ENCODE measurements around the gene SUMO3.

DNA sequence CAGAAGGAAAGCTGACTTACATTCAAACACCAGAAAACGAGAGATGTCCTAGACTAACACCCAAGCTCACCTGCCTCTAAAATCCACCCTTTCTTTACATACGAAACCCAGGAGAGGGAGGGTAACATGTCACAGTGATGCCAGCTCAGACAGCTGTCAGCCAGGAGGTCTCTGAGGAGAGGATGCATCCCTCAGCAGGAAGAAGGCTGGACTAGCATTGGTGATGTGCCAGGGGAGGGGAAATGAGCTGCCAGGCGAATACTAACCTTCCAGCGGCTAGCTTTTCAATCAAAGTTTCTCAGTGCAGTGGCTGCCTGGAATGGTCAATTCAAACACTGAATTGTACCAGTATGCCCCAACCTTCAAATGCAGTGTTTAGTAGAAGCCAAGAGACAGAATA, 12.6 kb downstream of the SUMO3 start:
- TF ChIP-seq EZH2 (IDR thresholded peaks at IDR 0.05; ENCODE audit: insufficient read depth, poor library complexity, severe bottlenecking) (no peak), EZH2phosphoT487 (IDR thresholded peaks at IDR 0.05; ENCODE audit: insufficient read depth, low read depth) (no peak)
